Measurements from ENCODE around the gene MYF6. TPM values are rescaled to one million over a fixed set of nuclear protein-coding genes. Genes with fewer than 3 reads are reported as not detected.

The MYF6 gene
- total RNA-seq, 1 donor, result not detected

DNA sequence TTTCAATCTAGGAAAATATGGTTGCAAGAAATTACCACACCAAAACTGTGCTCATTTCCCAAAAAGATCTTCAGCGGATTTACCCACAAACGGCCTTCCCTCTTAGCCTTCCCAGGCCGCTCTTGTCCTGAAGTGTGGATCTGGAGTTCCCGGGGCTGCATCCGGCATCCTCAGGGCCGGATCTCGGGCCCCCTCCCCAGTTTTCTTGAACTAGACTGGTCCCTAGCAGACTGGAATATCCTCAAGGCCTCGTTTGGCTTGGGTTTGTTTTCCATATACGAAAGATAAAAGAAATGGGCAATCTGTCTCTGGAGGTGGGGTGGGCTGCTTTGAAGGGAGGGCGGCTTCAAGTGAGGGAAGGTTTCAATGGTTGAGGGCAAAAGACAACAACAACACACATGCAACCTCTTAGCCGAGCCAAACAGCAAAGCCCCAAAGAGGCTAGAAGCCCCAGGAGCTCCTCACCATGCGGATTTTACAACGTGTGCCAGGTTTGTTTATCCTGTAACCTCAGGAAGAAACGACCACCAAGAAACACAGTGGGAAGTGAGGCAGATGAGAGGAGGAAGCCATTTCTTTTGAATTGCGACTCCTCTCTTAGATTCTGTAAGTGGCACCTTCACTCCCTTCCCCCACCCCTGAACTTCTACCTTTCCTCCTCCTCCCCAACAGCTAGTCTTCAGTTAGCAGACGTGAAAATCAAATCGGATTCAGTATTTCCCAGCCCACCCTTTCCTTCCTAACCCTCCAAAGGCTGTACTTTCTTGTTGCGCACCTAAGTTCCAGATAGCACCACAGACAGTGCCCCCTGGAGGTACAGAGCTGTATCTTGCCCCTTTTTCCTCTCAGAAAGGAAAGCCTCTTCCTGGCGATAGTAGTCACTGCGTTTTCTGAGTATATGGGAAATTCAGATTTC lies 2.6 kb downstream of the MYF6 start:
- Histone ChIP-seq H4K20me1 (ENCODE audit: insufficient read depth, low read length) (no peaks in the 10 kb centered on the region), H3K27ac (ENCODE audit: low read depth, low read length) (no peak overlapping the region), H3K79me2 (ENCODE audit: insufficient read depth, low read length) (no peaks in the 10 kb centered on the region), H2AFZ (ENCODE audit: low read length) (no peak overlapping the region), H3K27me3 (ENCODE audit: insufficient read depth, low read length) (peaks cover 10% of the 10 kb centered on the region), H3K4me2 (ENCODE audit: insufficient read depth, low read length) (peak overlapping the region; percentile 7), H3K9me3 (ENCODE audit: low read depth, low read length) (no peaks in the 10 kb centered on the region), H3K36me3 (ENCODE audit: insufficient read depth, low read length) (no peaks in the 10 kb centered on the region), H3K4me1 (ENCODE audit: insufficient read depth, low read length) (peaks cover 6% of the 10 kb centered on the region), H3K4me3 (ENCODE audit: insufficient read depth, low read length) (no peak overlapping the region)
- no peak for DNase-seq (ENCODE audit: insufficient read length, low spot score, missing footprints)
- peak; percentile 57 for TF ChIP-seq CTCF (IDR thresholded peaks at IDR 0.05; ENCODE audit: extremely low read depth, low read depth, low read length)

- no peak for DNase-seq (ENCODE audit: insufficient read length, low spot score, missing footprints)
- Histone ChIP-seq H3K9me3 (ENCODE audit: low read depth, low read length) (no peaks in the 10 kb centered on the region), H3K27ac (ENCODE audit: low read depth, low read length) (no peak overlapping the region), H3K4me2 (ENCODE audit: insufficient read depth, low read length) (peak overlapping the region; percentile 7), H4K20me1 (ENCODE audit: insufficient read depth, low read length) (no peaks in the 10 kb centered on the region), H3K79me2 (ENCODE audit: insufficient read depth, low read length) (no peaks in the 10 kb centered on the region), H3K36me3 (ENCODE audit: insufficient read depth, low read length) (no peaks in the 10 kb centered on the region), H3K4me1 (ENCODE audit: insufficient read depth, low read length) (peaks cover 6% of the 10 kb centered on the region), H2AFZ (ENCODE audit: low read length) (no peak overlapping the region), H3K27me3 (ENCODE audit: insufficient read depth, low read length) (peaks cover 19% of the 10 kb centered on the region), H3K4me3 (ENCODE audit: insufficient read depth, low read length) (no peak overlapping the region)
- TF ChIP-seq CTCF (IDR thresholded peaks at IDR 0.05; ENCODE audit: extremely low read depth, low read depth, low read length), result no peak
These were observed 3.5 kb downstream of the MYF6 start for GRCh38 chr12:80710727-80711449.

DNA sequence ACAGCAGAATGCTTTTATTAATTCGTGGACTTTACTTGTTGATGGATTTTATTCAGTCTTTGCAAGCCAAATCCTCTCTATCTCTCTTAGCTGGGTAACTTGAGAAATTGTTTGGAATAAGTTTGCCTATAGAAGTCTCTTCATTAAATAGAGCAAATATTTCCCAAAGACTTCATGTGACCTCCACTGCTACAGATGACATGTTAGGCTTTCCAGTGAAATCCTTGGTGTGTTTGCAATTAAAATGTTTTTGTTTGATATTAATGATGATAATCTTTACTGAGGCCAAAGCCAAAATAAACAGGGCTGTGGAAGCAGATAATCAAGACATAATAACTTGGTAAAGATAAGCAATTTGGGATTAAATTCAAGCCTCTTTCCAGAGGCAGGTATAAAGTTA lies 4.4 kb downstream of the MYF6 start:
- Histone ChIP-seq H4K20me1 (ENCODE audit: insufficient read depth, low read length) (no peaks in the 10 kb centered on the region), H3K4me1 (ENCODE audit: insufficient read depth, low read length) (peaks cover 6% of the 10 kb centered on the region), H3K79me2 (ENCODE audit: insufficient read depth, low read length) (no peaks in the 10 kb centered on the region), H3K27ac (ENCODE audit: low read depth, low read length) (no peak overlapping the region), H3K9me3 (ENCODE audit: low read depth, low read length) (no peaks in the 10 kb centered on the region), H3K27me3 (ENCODE audit: insufficient read depth, low read length) (peaks cover 28% of the 10 kb centered on the region), H3K4me2 (ENCODE audit: insufficient read depth, low read length) (no peak overlapping the region), H2AFZ (ENCODE audit: low read length) (no peak overlapping the region), H3K4me3 (ENCODE audit: insufficient read depth, low read length) (no peak overlapping the region), H3K36me3 (ENCODE audit: insufficient read depth, low read length) (no peaks in the 10 kb centered on the region)
- DNase-seq (ENCODE audit: insufficient read length, low spot score, missing footprints), result no peak
- TF ChIP-seq CTCF (IDR thresholded peaks at IDR 0.05; ENCODE audit: extremely low read depth, low read depth, low read length), result no peak

DNA sequence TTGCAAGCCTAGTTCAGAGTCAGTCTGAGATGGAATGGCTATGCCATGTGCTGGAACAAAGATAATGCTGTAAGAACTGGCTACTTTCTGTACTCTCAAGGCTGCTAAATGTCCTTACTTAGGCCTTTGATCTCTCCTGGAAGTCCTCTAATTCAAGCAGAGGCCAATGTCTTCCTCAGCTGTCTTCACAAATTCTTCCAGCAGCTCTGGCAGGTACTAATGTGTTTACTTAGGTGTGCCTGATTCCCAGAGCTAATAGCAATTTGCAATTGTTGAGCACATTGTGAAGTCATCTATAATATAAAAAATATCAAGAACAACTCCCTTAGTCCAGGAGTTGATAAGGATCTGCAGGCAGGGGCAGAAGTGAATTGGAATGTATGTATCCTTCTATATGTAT lies 5.4 kb downstream of the MYF6 start:
- peaks cover 6% of the 10 kb centered on the region for H3K4me1 ChIP-seq (ENCODE audit: insufficient read depth, low read length)
- H3K4me2 ChIP-seq (ENCODE audit: insufficient read depth, low read length), result no peak overlapping the region
- H3K4me3 ChIP-seq (ENCODE audit: insufficient read depth, low read length), result no peak overlapping the region
- H4K20me1 ChIP-seq (ENCODE audit: insufficient read depth, low read length), result no peaks in the 10 kb centered on the region
- H3K9me3 ChIP-seq (ENCODE audit: low read depth, low read length), result no peaks in the 10 kb centered on the region
- peaks cover 35% of the 10 kb centered on the region for H3K27me3 ChIP-seq (ENCODE audit: insufficient read depth, low read length)
- TF ChIP-seq CTCF (IDR thresholded peaks at IDR 0.05; ENCODE audit: extremely low read depth, low read depth, low read length), result no peak
- no peak overlapping the region for H2AFZ ChIP-seq (ENCODE audit: low read length)
- no peaks in the 10 kb centered on the region for H3K36me3 ChIP-seq (ENCODE audit: insufficient read depth, low read length)
- H3K27ac ChIP-seq (ENCODE audit: low read depth, low read length), result no peak overlapping the region
- no peaks in the 10 kb centered on the region for H3K79me2 ChIP-seq (ENCODE audit: insufficient read depth, low read length)
- no peak for DNase-seq (ENCODE audit: insufficient read length, low spot score, missing footprints)

Data from osteoblast (primary cell).